Measurements from ENCODE around the gene ROBO3.

DNA sequence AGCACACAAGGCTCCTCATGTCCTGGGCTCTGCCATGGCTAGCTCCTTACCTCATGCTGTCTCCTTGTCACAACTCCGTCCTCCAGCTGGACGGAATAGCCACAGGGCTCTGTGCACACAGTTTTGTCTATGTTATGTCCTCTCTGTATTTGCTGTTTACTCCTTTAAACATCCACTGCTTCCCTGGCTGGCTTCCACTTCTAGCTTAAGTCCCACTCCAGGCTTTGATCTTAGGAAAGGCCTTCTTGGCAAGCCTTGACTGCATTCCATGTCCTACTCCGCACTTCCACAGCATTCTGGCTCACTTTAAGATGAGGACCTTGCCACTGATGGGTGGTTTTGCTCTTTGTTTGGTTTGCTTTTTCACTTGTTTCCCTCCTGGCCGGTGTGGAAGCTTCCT lies 22.9 kb upstream of the ROBO3 start:
- no peak for TF ChIP-seq POLR2AphosphoS5 (IDR thresholded peaks at IDR 0.05; ENCODE audit: low read depth, low read length)
- no peak for TF ChIP-seq TAF1 (IDR thresholded peaks at IDR 0.05; ENCODE audit: borderline replicate concordance, insufficient read depth, low read length)
- TF ChIP-seq REST (IDR thresholded peaks at IDR 0.05; ENCODE audit: insufficient read depth in 1 of 2, low read depth in 2 of 2, low read length in 2 of 2): no peak
- no peak for TF ChIP-seq SIN3A (IDR thresholded peaks at IDR 0.05; ENCODE audit: borderline replicate concordance, insufficient read depth, low read length)
